GM18867 (cell line): ENCODE results near the gene ONECUT3.

Experiments used
- ATAC-seq: cut with Tn5 transposase; IDR thresholded peaks from one replicate; pipeline ENCODE4 v1.9.1; 2021; ENCODE audit warnings: mild to moderate bottlenecking, moderate library complexity; ENCODE audit not compliant: unreplicated experiment

The ONECUT3 gene

GRCh38 chr19:1739960-1740629 is 13.2 kb upstream of the ONECUT3 start:
- ATAC-seq, result no peak

GRCh38 chr19:1742989-1743696 is 10.2 kb upstream of the ONECUT3 start:
- no peak for ATAC-seq

GRCh38 chr19:1744133-1744665 is 9.1 kb upstream of the ONECUT3 start:
- ATAC-seq, result no peak

GRCh38 chr19:1744822-1745563 is 8.3 kb upstream of the ONECUT3 start:
- no peak for ATAC-seq

- ATAC-seq, result no peak
Measured at GRCh38 chr19:1745589-1746031, 7.7 kb upstream of the ONECUT3 start.

- ATAC-seq, result no peak
Measured at GRCh38 chr19:1746401-1747284, 6.7 kb upstream of the ONECUT3 start.

GRCh38 chr19:1747285-1748114 is 5.8 kb upstream of the ONECUT3 start:
- ATAC-seq, result no peak

GRCh38 chr19:1748115-1748872 is 5.0 kb upstream of the ONECUT3 start:
- no peak for ATAC-seq

GRCh38 chr19:1748873-1749341 is 4.4 kb upstream of the ONECUT3 start:
- ATAC-seq, result no peak

GRCh38 chr19:1749373-1750342 is 3.6 kb upstream of the ONECUT3 start:
- ATAC-seq, result no peak

GRCh38 chr19:1750343-1751021 is 2.8 kb upstream of the ONECUT3 start:
- ATAC-seq, result no peak

GRCh38 chr19:1751367-1752008 is 1.8 kb upstream of the ONECUT3 start:
- ATAC-seq, result no peak

GRCh38 chr19:1752009-1752756 is 1.1 kb upstream of the ONECUT3 start:
- no peak for ATAC-seq

GRCh38 chr19:1754018-1754635 is 821 bp downstream of the ONECUT3 start:
- no peak for ATAC-seq

GRCh38 chr19:1754636-1755466 is 1.5 kb downstream of the ONECUT3 start:
- no peak for ATAC-seq
